HG03280 (cell line): Measurements from ENCODE around the gene DSCAML1.

ENCODE experiments used
- ATAC-seq: cut with Tn5 transposase; IDR thresholded peaks from one replicate; pipeline ENCODE4 v1.9.1; 2021; ENCODE audit warnings: mild to moderate bottlenecking, moderate library complexity; ENCODE audit not compliant: unreplicated experiment

Gene DSCAML1

GRCh38 chr11:117532568-117532967 is 264.4 kb downstream of the DSCAML1 start:
- no peak for ATAC-seq

GRCh38 chr11:117529816-117530215 is 267.2 kb downstream of the DSCAML1 start:
- no peak for ATAC-seq

GRCh38 chr11:117528097-117528721 is 268.8 kb downstream of the DSCAML1 start:
- no peak for ATAC-seq

- ATAC-seq: no peak
Observed at GRCh38 chr11:117527271-117527670, 269.7 kb downstream of the DSCAML1 start.

GRCh38 chr11:117525866-117526542 is 271.0 kb downstream of the DSCAML1 start:
- ATAC-seq: no peak

- ATAC-seq: no peak
Observed at GRCh38 chr11:117524468-117525183, 272.4 kb downstream of the DSCAML1 start.

GRCh38 chr11:117523680-117524079 is 273.3 kb downstream of the DSCAML1 start:
- ATAC-seq: no peak

GRCh38 chr11:117521974-117522373 is 275.0 kb downstream of the DSCAML1 start:
- no peak for ATAC-seq

GRCh38 chr11:117520966-117521365 is 276.1 kb downstream of the DSCAML1 start:
- ATAC-seq: no peak

- no peak for ATAC-seq
Observed at GRCh38 chr11:117520201-117520600, 276.8 kb downstream of the DSCAML1 start.

- ATAC-seq: no peak
Observed at GRCh38 chr11:117519590-117519989, 277.4 kb downstream of the DSCAML1 start.

- no peak for ATAC-seq
Observed at GRCh38 chr11:117519170-117519569, 277.8 kb downstream of the DSCAML1 start.

GRCh38 chr11:117518455-117518854 is 278.6 kb downstream of the DSCAML1 start:
- no peak for ATAC-seq

GRCh38 chr11:117517097-117517496 is 279.9 kb downstream of the DSCAML1 start:
- no peak for ATAC-seq

GRCh38 chr11:117515892-117516787 is 280.9 kb downstream of the DSCAML1 start:
- ATAC-seq: no peak

GRCh38 chr11:117514256-117514655 is 282.8 kb downstream of the DSCAML1 start:
- ATAC-seq: no peak

- ATAC-seq: no peak
Observed at GRCh38 chr11:117513666-117514065, 283.4 kb downstream of the DSCAML1 start.

GRCh38 chr11:117511931-117512539 is 285.0 kb downstream of the DSCAML1 start:
- no peak for ATAC-seq

GRCh38 chr11:117511483-117511930 is 285.5 kb downstream of the DSCAML1 start:
- ATAC-seq: no peak

GRCh38 chr11:117510646-117511045 is 286.4 kb downstream of the DSCAML1 start:
- no peak for ATAC-seq
